ENCODE data around the gene ROR2. TPM values are rescaled to one million over a fixed set of nuclear protein-coding genes. Genes with fewer than 3 reads are reported as not detected.

The ROR2 gene
- total and polyA plus RNA-seq, 2 of the 8 experiments (the other 6 are each of a cell fraction or from before 2014, with no cell fraction given) = 2.7 to 4.3 TPM

GRCh38 chr9:91678807-91679580, 271.0 kb downstream of the ROR2 start:
- Histone ChIP-seq H3K23ac (ENCODE audit: insufficient read length) (no peak overlapping the region), H4K91ac (replicated peaks; ENCODE audit: insufficient read length, low read length) (no peak overlapping the region), H3K23me2 (ENCODE audit: low read depth, low read length) (no peaks in the 10 kb centered on the region), H3K14ac (ENCODE audit: insufficient read length) (no peak overlapping the region), H3K9ac (replicated peaks in 1 of 4; ENCODE audit: extremely low read depth in 1 of 4, low read depth in 3 of 4, low read length in 3 of 4) (no peak overlapping the region), H3K79me2 (ENCODE audit: control insufficient read depth in 1 of 2, insufficient read depth in 2 of 2, low read length in 2 of 2) (no peaks in the 10 kb centered on the region), H3K4me2 (ENCODE audit: insufficient read depth in 1 of 2, low read depth in 2 of 2, low read length in 2 of 2) (no peak overlapping the region), H3K36me3 (ENCODE audit: control insufficient read depth in 2 of 4, insufficient read depth in 4 of 4, low read length in 3 of 4) (no peaks in the 10 kb centered on the region), H2AK5ac (ENCODE audit: low read depth, low read length) (no peak overlapping the region), H2AFZ (ENCODE audit: low read length) (no peak overlapping the region), H2BK120ac (replicated peaks; ENCODE audit: low read depth, low read length) (no peak overlapping the region), H2BK5ac (ENCODE audit: low read depth, low read length) (no peak overlapping the region), H2BK15ac (ENCODE audit: low read length) (no peak overlapping the region), H3K4me3 (ENCODE audit: extremely low read depth in 1 of 4, insufficient read depth in 2 of 4, low read depth in 3 of 4, low read length in 4 of 4) (no peak overlapping the region), H3K79me1 (ENCODE audit: low read depth, low read length) (no peaks in the 10 kb centered on the region), H3K27me3 (replicated peaks in 1 of 4; ENCODE audit: control insufficient read depth in 3 of 4, extremely low read depth in 1 of 4, insufficient read depth in 3 of 4, low read length in 3 of 4) (no peaks in the 10 kb centered on the region), H3K56ac (replicated peaks; ENCODE audit: insufficient read length, low read depth, low read length) (no peak overlapping the region), H4K20me1 (replicated peaks in 1 of 2; ENCODE audit: control insufficient read depth in 1 of 2, insufficient read depth in 2 of 2, low read length in 2 of 2) (no peaks in the 10 kb centered on the region), H3K18ac (ENCODE audit: extremely low read depth, low read length) (no peak overlapping the region), H3K4me1 (replicated peaks in 1 of 4; ENCODE audit: control insufficient read depth in 3 of 4, insufficient read depth in 4 of 4, low read length in 3 of 4) (peaks cover 0 to 2% (median 0%) of the 10 kb centered on the region in 4 experiments; a peak in 3 of 7 replicates), H3K27ac (ENCODE audit: low read depth, low read length) (no peak overlapping the region), H4K5ac (ENCODE audit: insufficient read length, low read depth, low read length) (no peak overlapping the region), H4K8ac (ENCODE audit: extremely low read depth, insufficient read depth, low read length) (no peak overlapping the region), H3K4ac (replicated peaks; ENCODE audit: insufficient read length, low read depth, low read length) (no peak overlapping the region), H2BK20ac (ENCODE audit: low read length) (no peak overlapping the region), H2BK12ac (ENCODE audit: low read depth, low read length) (no peak overlapping the region), H3K9me3 (ENCODE audit: insufficient read depth in 2 of 2, low read depth in 1 of 2, low read length in 1 of 2) (no peaks in the 10 kb centered on the region)
- CTCF ChIA-PET (ENCODE audit: partially characterized antibody) = interaction anchor here (1.4 kb wide), 1 partner anchor 21 kb away, joined by 3 read pairs; no protein-coding TSS in a partner anchor
- TF ChIP-seq CEBPB (IDR thresholded peaks at IDR 0.05; ENCODE audit: low read depth, low read length) (no peak), HDAC2 (IDR thresholded peaks at IDR 0.05; ENCODE audit: borderline replicate concordance in 1 of 2, low read depth in 2 of 2, low read length in 2 of 2) (no peak), RXRA (IDR thresholded peaks at IDR 0.05; ENCODE audit: insufficient read depth, low read depth, low read length) (no peak), BCL11A (IDR thresholded peaks at IDR 0.05; ENCODE audit: low read depth in 2 of 2, low read length in 2 of 2) (no peak), NANOG (IDR thresholded peaks at IDR 0.05; ENCODE audit: insufficient read depth, low read depth, low read length, poor library complexity, severe bottlenecking) (no peak), TAF7 (optimal IDR thresholded peaks at IDR 0.05; ENCODE audit: borderline replicate concordance, low read depth, low read length) (no peak), TBP (IDR thresholded peaks at IDR 0.05; ENCODE audit: low read depth, low read length) (no peak), KDM1A (IDR thresholded peaks at IDR 0.05; ENCODE audit: borderline replicate concordance, low read length) (no peak)
- no peak for FAIRE-seq
- POLR2A ChIA-PET (ENCODE audit: partially characterized antibody) = no interaction called here
- DNase-seq (ENCODE audit: low read depth in 1 of 2, low spot score in 2 of 2) = no peak
- WGBS, 2 experiments (ENCODE audit: extremely low coverage in 1 of 2, insufficient coverage in 1 of 2, insufficient read length in 1 of 2, insufficient replicate concordance in 2 of 2, low coverage in 1 of 2, low lambda C conversion rate in 2 of 2, missing lambda C conversion rate in 1 of 2) = 84% methylated on average over 8 of the region's 8 CpGs; no CpG with 5 or more reads in 1 of the 2 experiments

Data from H1 (cell line).